ENCODE results near the gene MFN2. TPM values are rescaled to one million over a fixed set of nuclear protein-coding genes. Genes with fewer than 3 reads are reported as not detected.

The MFN2 gene
- total and polyA plus RNA-seq, 2 of the 8 experiments (the other 6 are each of a cell fraction or from before 2014, with no cell fraction given), result 34.0 to 62.5 TPM

DNA sequence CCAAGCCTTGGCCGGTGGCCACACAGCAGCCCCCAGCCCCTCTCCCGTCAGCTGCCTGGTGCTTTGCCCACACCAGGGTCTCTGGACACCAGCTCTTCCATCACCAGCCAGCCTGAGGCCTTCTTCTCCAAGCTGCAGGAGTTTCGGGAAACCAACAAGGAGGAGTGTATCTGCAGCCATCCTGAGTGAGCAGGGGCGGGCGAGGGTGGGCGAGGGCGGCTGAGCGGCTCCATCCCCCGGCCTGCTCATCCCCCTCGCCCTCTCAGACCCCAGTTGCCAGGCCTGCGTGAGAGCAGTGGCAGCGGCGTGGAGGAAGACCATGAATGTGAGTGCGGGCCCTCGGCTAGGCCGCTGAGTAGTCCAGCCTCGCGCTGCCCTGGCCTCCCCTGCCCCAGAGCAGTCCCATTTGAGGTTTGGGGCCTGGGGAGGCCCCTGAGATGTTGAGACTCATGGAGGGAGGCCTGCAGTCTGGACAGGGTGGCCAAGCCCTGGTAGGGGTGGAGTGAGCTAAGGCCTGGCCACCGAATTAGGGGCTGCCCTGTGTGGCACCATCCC lies 48.8 kb downstream of the MFN2 start:
- Histone ChIP-seq H3K4me1 (replicated peaks in 1 of 4; ENCODE audit: control insufficient read depth in 3 of 4, insufficient read depth in 4 of 4, low read length in 3 of 4) (no peaks in the 10 kb centered on the region), H4K91ac (replicated peaks; ENCODE audit: insufficient read length, low read length) (no peak overlapping the region), H2BK12ac (ENCODE audit: low read depth, low read length) (no peak overlapping the region), H2BK120ac (replicated peaks; ENCODE audit: low read depth, low read length) (no peak overlapping the region), H2BK20ac (ENCODE audit: low read length) (no peak overlapping the region), H3K4me2 (ENCODE audit: insufficient read depth in 1 of 2, low read depth in 2 of 2, low read length in 2 of 2) (no peak overlapping the region), H3K79me2 (ENCODE audit: control insufficient read depth in 1 of 2, insufficient read depth in 2 of 2, low read length in 2 of 2) (no peaks in the 10 kb centered on the region), H3K9ac (replicated peaks in 1 of 4; ENCODE audit: extremely low read depth in 1 of 4, low read depth in 3 of 4, low read length in 3 of 4) (no peak overlapping the region), H2AK5ac (ENCODE audit: low read depth, low read length) (no peak overlapping the region), H4K8ac (ENCODE audit: extremely low read depth, insufficient read depth, low read length) (peak overlapping the region; percentile 64; the same call in 1 of the 2 replicates), H2BK15ac (ENCODE audit: low read length) (no peak overlapping the region), H3K14ac (ENCODE audit: insufficient read length) (no peak overlapping the region), H4K5ac (ENCODE audit: insufficient read length, low read depth, low read length) (no peak overlapping the region), H3K23me2 (ENCODE audit: low read depth, low read length) (no peaks in the 10 kb centered on the region), H3K4me3 (ENCODE audit: extremely low read depth in 1 of 4, insufficient read depth in 2 of 4, low read depth in 3 of 4, low read length in 4 of 4) (no peak overlapping the region), H2BK5ac (ENCODE audit: low read depth, low read length) (no peak overlapping the region), H3K23ac (ENCODE audit: insufficient read length) (no peak overlapping the region), H3K27me3 (replicated peaks in 1 of 4; ENCODE audit: control insufficient read depth in 3 of 4, extremely low read depth in 1 of 4, insufficient read depth in 3 of 4, low read length in 3 of 4) (no peaks in the 10 kb centered on the region), H3K56ac (replicated peaks; ENCODE audit: insufficient read length, low read depth, low read length) (no peak overlapping the region), H3K79me1 (ENCODE audit: low read depth, low read length) (no peaks in the 10 kb centered on the region; the same call in 1 of the 2 replicates), H3K36me3 (ENCODE audit: control insufficient read depth in 2 of 4, insufficient read depth in 4 of 4, low read length in 3 of 4) (peaks cover 9 to 52% (median 30%) of the 10 kb centered on the region in 4 experiments; a peak in 7 of 8 replicates), H4K20me1 (replicated peaks in 1 of 2; ENCODE audit: control insufficient read depth in 1 of 2, insufficient read depth in 2 of 2, low read length in 2 of 2) (peaks cover 3 to 9% of the 10 kb centered on the region in 2 experiments), H3K4ac (replicated peaks; ENCODE audit: insufficient read length, low read depth, low read length) (no peak overlapping the region), H3K27ac (ENCODE audit: low read depth, low read length) (peak overlapping the region; percentile 36; the same call in 1 of the 2 replicates), H3K18ac (ENCODE audit: extremely low read depth, low read length) (no peak overlapping the region), H2AFZ (ENCODE audit: low read length) (no peak overlapping the region), H3K9me3 (ENCODE audit: insufficient read depth in 2 of 2, low read depth in 1 of 2, low read length in 1 of 2) (no peaks in the 10 kb centered on the region)
- DNase-seq (ENCODE audit: low read depth in 1 of 2, low spot score in 2 of 2) (no peak), FAIRE-seq (no peak)
- TF ChIP-seq MAFK (IDR thresholded peaks at IDR 0.05; ENCODE audit: low read depth, low read length) (no peak), RAD21 (IDR thresholded peaks at IDR 0.05 in 1 of 2, conservative IDR thresholded peaks at IDR 0.05 in 1 of 2; ENCODE audit: low read depth in 2 of 2, low read length in 2 of 2) (no peak), HDAC6 (IDR thresholded peaks at IDR 0.05; ENCODE audit: low read depth, low read length) (no peak), SIX5 (IDR thresholded peaks at IDR 0.05; ENCODE audit: low read depth, low read length) (no peak), TAF7 (optimal IDR thresholded peaks at IDR 0.05; ENCODE audit: borderline replicate concordance, low read depth, low read length) (no peak), NANOG (IDR thresholded peaks at IDR 0.05; ENCODE audit: insufficient read depth, low read depth, low read length, poor library complexity, severe bottlenecking) (no peak), CBX8 (IDR thresholded peaks at IDR 0.05; ENCODE audit: borderline replicate concordance, low read depth, low read length) (no peak), SIN3A (conservative IDR thresholded peaks at IDR 0.05 in 1 of 2, IDR thresholded peaks at IDR 0.05 in 1 of 2; ENCODE audit: low read depth in 1 of 2, low read length in 2 of 2) (no peak), RXRA (IDR thresholded peaks at IDR 0.05; ENCODE audit: insufficient read depth, low read depth, low read length) (no peak), CHD1 (IDR thresholded peaks at IDR 0.05; ENCODE audit: low read depth, low read length) (no peak), KDM5A (IDR thresholded peaks at IDR 0.05; ENCODE audit: low read length) (no peak)
- TF ChIP-seq, protein P1, sequence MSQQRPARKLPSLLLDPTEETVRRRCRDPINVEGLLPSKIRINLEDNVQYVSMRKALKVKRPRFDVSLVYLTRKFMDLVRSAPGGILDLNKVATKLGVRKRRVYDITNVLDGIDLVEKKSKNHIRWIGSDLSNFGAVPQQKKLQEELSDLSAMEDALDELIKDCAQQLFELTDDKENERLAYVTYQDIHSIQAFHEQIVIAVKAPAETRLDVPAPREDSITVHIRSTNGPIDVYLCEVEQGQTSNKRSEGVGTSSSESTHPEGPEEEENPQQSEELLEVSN (IDR thresholded peaks at IDR 0.05), result no peak
- WGBS, 2 experiments (ENCODE audit: extremely low coverage in 1 of 2, insufficient coverage in 1 of 2, insufficient read length in 1 of 2, insufficient replicate concordance in 2 of 2, low coverage in 1 of 2, low lambda C conversion rate in 2 of 2, missing lambda C conversion rate in 1 of 2), result 94% methylated on average over 10 of the region's 19 CpGs; no CpG with 5 or more reads in 1 of the 2 experiments
- CTCF ChIA-PET (ENCODE audit: partially characterized antibody), result interaction anchor here (0.8 to 2.3 kb wide), 3 partner anchors 19 to 62 kb away, joined by 3 to 5 read pairs (median 4); no protein-coding TSS in a partner anchor
- POLR2A ChIA-PET (ENCODE audit: partially characterized antibody), result interaction anchor here (0.7 to 8.5 kb wide), 5 partner anchors 9 to 119 kb away, joined by 3 to 66 read pairs (median 5); partner anchors contain the start of gene MIIP

Data from H1 (cell line).